Measurements from ENCODE around the gene INPPL1. TPM values are rescaled to one million over a fixed set of nuclear protein-coding genes. Genes with fewer than 3 reads are reported as not detected.
"Not testable (repeated sequence)": the region's sequence is repeated elsewhere in the genome, so short reads cannot be mapped to it uniquely, and the experiment has no call there.

INPPL1 gene
- total RNA-seq = 214 to 226 TPM (median 224 TPM) in 3 replicates
- long read RNA-seq, full-length matches to known transcripts = 5 of 116 reads
- long read RNA-seq, partial matches to known transcripts = 47 of 116 reads
- long read RNA-seq, other reads (novel, unspliced or antisense) = 64 of 116 reads

- peak within 1 kb of the TSS; percentile 96 for H3K4me3 Mint-ChIP-seq (ENCODE audit: unreplicated experiment)
- H3K27me3 Mint-ChIP-seq (ENCODE audit: low read depth) = no peaks in the 10 kb centered on the region
- no peaks in the 10 kb centered on the region for H3K9me3 Mint-ChIP-seq (ENCODE audit: low read depth)
- DNase-seq (ENCODE audit: low spot score) = peak; percentile 90
- peaks cover 14% of the 10 kb centered on the region for H3K36me3 Mint-ChIP-seq (ENCODE audit: low read depth)
- TF ChIP-seq, protein P1, sequence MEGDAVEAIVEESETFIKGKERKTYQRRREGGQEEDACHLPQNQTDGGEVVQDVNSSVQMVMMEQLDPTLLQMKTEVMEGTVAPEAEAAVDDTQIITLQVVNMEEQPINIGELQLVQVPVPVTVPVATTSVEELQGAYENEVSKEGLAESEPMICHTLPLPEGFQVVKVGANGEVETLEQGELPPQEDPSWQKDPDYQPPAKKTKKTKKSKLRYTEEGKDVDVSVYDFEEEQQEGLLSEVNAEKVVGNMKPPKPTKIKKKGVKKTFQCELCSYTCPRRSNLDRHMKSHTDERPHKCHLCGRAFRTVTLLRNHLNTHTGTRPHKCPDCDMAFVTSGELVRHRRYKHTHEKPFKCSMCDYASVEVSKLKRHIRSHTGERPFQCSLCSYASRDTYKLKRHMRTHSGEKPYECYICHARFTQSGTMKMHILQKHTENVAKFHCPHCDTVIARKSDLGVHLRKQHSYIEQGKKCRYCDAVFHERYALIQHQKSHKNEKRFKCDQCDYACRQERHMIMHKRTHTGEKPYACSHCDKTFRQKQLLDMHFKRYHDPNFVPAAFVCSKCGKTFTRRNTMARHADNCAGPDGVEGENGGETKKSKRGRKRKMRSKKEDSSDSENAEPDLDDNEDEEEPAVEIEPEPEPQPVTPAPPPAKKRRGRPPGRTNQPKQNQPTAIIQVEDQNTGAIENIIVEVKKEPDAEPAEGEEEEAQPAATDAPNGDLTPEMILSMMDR (IDR thresholded peaks at IDR 0.05) = no peak
- H3K27ac Mint-ChIP-seq (ENCODE audit: unreplicated experiment) = peak within 1 kb of the TSS; percentile 91
- peaks cover 43% of the 10 kb centered on the region for H3K4me1 Mint-ChIP-seq (ENCODE audit: low read depth)
Observed at GRCh38 chr11:72224564-72225410, at the start of gene INPPL1. INPPL1 (plus strand) TSS chr11:72224767; CDS start chr11:72224985, 218 bp downstream.

DNA sequence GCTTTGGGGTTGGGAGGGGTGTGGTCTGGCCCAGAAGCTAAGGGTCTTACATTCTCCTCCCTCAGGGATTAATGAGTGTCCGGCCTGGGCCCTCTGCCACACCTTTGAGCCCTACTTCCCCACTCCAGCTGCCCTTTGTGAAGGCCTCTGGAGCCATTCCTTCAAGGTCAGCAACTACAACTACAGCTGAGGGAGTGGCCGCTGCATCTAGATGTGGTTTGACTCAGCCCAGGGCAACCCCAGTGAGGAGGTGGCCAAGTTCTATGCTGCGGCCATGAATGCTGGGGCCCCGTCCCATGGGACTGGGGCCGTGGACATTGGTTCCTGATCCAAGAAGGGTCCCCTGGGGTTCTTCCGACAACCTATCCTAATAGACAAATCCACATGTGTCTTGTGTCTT is 46.9 kb upstream of the INPPL1 start:
- no peaks in the 10 kb centered on the region for H3K36me3 Mint-ChIP-seq (ENCODE audit: low read depth)
- H3K4me3 Mint-ChIP-seq (ENCODE audit: unreplicated experiment) = no peak overlapping the region
- H3K9me3 Mint-ChIP-seq (ENCODE audit: low read depth) = no peaks in the 10 kb centered on the region
- H3K4me1 Mint-ChIP-seq (ENCODE audit: low read depth) = no peaks in the 10 kb centered on the region
- peaks cover 28% of the 10 kb centered on the region for H3K27me3 Mint-ChIP-seq (ENCODE audit: low read depth)
- TF ChIP-seq, protein P1 (IDR thresholded peaks at IDR 0.05) = no peak
- no peak for DNase-seq (ENCODE audit: low spot score)
- no peak overlapping the region for H3K27ac Mint-ChIP-seq (ENCODE audit: unreplicated experiment)

GRCh38 chr11:72179049-72179803 is 45.3 kb upstream of the INPPL1 start:
- Mint-ChIP-seq H3K27me3 (ENCODE audit: low read depth) (peaks cover 29% of the 10 kb centered on the region), H3K4me3 (ENCODE audit: unreplicated experiment) (no peak overlapping the region), H3K9me3 (ENCODE audit: low read depth) (no peaks in the 10 kb centered on the region), H3K4me1 (ENCODE audit: low read depth) (no peaks in the 10 kb centered on the region), H3K36me3 (ENCODE audit: low read depth) (no peaks in the 10 kb centered on the region), H3K27ac (ENCODE audit: unreplicated experiment) (no peak overlapping the region)
- DNase-seq (ENCODE audit: low spot score) = no peak
- TF ChIP-seq, protein P1 (IDR thresholded peaks at IDR 0.05) = no peak

DNA sequence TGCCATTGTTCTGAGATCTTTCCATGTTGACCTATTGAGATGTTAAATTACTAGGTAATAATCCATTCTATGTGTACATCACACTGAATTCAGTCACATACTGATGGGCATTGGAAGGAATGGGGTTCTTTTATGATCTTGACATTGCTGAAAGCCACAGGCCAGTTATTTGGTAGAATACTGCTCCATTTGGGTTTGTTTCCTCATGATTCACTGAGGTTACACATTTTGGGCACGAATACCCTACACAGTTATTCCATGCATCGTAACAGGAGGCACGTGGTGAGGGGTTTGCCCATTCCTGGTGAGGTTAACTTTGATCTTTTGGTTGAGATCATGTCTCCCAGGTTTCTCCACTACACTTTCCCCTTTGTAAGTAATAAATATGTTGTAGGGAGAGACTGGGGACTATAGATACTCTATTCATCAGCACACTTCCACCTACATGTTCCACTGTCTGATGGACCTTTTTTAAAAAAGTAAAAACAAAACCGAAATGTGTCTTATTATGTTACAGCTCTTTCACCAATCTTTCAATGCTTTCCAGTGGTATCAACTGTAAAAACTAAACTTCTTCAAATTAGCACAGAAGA is 44.7 kb upstream of the INPPL1 start:
- Mint-ChIP-seq H3K36me3 (ENCODE audit: low read depth) (no peaks in the 10 kb centered on the region), H3K4me1 (ENCODE audit: low read depth) (no peaks in the 10 kb centered on the region), H3K4me3 (ENCODE audit: unreplicated experiment) (no peak overlapping the region), H3K27ac (ENCODE audit: unreplicated experiment) (no peak overlapping the region), H3K9me3 (ENCODE audit: low read depth) (no peaks in the 10 kb centered on the region), H3K27me3 (ENCODE audit: low read depth) (peaks cover 29% of the 10 kb centered on the region)
- TF ChIP-seq, protein P1 (IDR thresholded peaks at IDR 0.05) = no peak
- DNase-seq (ENCODE audit: low spot score) = no peak

DNA sequence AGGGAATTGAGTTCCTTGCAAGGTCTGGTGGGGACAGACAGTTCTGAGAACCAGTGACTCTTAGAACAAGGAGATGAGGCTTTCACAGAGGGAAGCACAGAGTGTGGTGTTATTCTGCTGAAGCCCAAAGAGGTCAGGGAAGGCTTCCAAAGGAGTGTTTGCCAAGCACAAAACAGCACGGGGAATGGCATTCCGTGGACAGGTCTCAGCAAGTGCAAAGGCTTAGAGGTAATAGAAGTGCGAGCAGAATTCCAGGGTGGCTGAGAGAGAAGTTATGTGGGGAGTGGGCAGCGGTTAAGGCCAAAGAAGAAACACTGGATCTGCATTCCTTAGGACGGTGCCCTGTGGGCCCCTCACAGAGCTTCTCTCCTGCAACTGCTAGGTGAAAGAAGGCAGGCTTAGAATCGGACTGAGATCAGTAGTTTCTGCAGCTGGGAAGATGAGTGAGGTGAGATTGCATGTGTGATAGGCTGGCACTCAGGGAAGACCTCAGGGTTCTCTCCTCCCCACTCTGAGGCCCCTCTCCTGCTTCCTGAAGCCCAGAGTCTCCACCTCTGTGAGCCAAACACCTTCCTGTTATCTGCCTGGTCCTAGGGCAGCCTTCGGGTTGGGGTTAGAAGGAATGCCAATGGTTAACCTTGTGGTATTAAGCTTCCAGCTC is 43.5 kb upstream of the INPPL1 start:
- peaks cover 29% of the 10 kb centered on the region for H3K27me3 Mint-ChIP-seq (ENCODE audit: low read depth)
- not testable (repeated sequence) for H3K36me3 Mint-ChIP-seq (ENCODE audit: low read depth); H3K9me3 Mint-ChIP-seq (ENCODE audit: low read depth); H3K4me3 Mint-ChIP-seq (ENCODE audit: unreplicated experiment); H3K4me1 Mint-ChIP-seq (ENCODE audit: low read depth); DNase-seq (ENCODE audit: low spot score); H3K27ac Mint-ChIP-seq (ENCODE audit: unreplicated experiment)
